GM12878 (cell line): ENCODE measurements around the gene CNPY2. TPM values are rescaled to one million over a fixed set of nuclear protein-coding genes. Genes with fewer than 3 reads are reported as not detected.

Source experiments
- ATAC-seq: fragments of 200-7000 bp; cut with Tn5 transposase; 3 replicates; pipeline ENCODE4 v1.9.1; 2020; ENCODE audit warnings: mild to moderate bottlenecking, moderate library complexity
- BruUV-seq: library from RNA; stranded (reverse); fragments of 400-500 nt; replicated peaks from 2 replicates; lab custom pipeline; 2021; lab: Mats Ljungman, UMichigan
- CTCF ChIA-PET: fragments of 300-600 bp; sonication (Branson Sonifier 250); formaldehyde crosslinking; extraction: SDS; loops from one replicate; lab custom pipeline; 2021; ENCODE audit warnings: inconsistent platforms; lab: Yijun Ruan, JAX
- POLR2A ChIA-PET: fragments of 350-600 bp; formaldehyde crosslinking; extraction: SDS; loops from one replicate; lab custom pipeline; 2021; ENCODE audit warnings: inconsistent platforms; lab: Charles Lee
- RAD21 ChIA-PET: fragments of 300-600 bp; sonication (Branson Sonifier 250); formaldehyde crosslinking; loops from one replicate; lab custom pipeline; 2023; ENCODE audit warnings: antibody characterized with exemption; ENCODE audit not compliant: unreplicated experiment; lab: Charles Lee
- SMC1A ChIA-PET: fragments of 300-600 bp; sonication (Branson Sonifier 250); formaldehyde crosslinking; loops from one replicate; lab custom pipeline; 2023; ENCODE audit not compliant: unreplicated experiment, uncharacterized antibody; lab: Charles Lee
- DNase-seq: peaks from one replicate; pipeline ENCODE4 v3.0.0-alpha.2; 2011; ENCODE audit warnings: low read depth, low spot score
- FAIRE-seq: peaks from 3 replicates; lab custom pipeline; 2011; peaks lifted over from hg19 to GRCh38; lab: Jason Lieb, UNC
- H2AFZ ChIP-seq: 2 replicates; pipeline ENCODE4 v1.6.0; 2011; ENCODE audit warnings: low read depth, low read length, control low read depth; ENCODE audit not compliant: control insufficient read depth
- H3K27ac ChIP-seq: 2 replicates; pipeline ENCODE4 v1.5.1; 2011; ENCODE audit warnings: control low read depth; ENCODE audit not compliant: control insufficient read depth, insufficient read depth
- H3K27me3 ChIP-seq, 2 experiments: replicated peaks in 1 of 2; 2 replicates each; pipeline versions ENCODE4 v1.6.0 to v1.6.1; 2011; ENCODE audit warnings: low read length in 1 of 2; ENCODE audit not compliant: control insufficient read depth in 2 of 2, insufficient read depth in 2 of 2
- H3K36me3 ChIP-seq, 2 experiments: 2 replicates each; pipeline ENCODE4 v1.5.1; 2011; ENCODE audit warnings: low read length in 1 of 2; ENCODE audit not compliant: control insufficient read depth in 2 of 2, insufficient read depth in 2 of 2
- H3K4me1 ChIP-seq: 2 replicates; pipeline ENCODE4 v1.6.1; 2011; ENCODE audit warnings: mild to moderate bottlenecking, low read length, moderate library complexity, mixed read lengths; ENCODE audit not compliant: control insufficient read depth, insufficient read depth
- H3K4me2 ChIP-seq: 2 replicates; pipeline ENCODE4 v1.6.0; 2011; ENCODE audit warnings: control low read depth; ENCODE audit not compliant: control insufficient read depth, insufficient read depth
- H3K4me3 ChIP-seq: fragments of 200-600 bp; sonication (generic); 2 replicates; pipeline ENCODE4 v1.5.1; 2016
- H3K79me2 ChIP-seq: 2 replicates; pipeline ENCODE4 v1.6.0; 2011; ENCODE audit warnings: low read length; ENCODE audit not compliant: control insufficient read depth, insufficient read depth
- H3K9ac ChIP-seq: 2 replicates; pipeline ENCODE4 v1.8.0; 2011; ENCODE audit warnings: low read length, control low read depth, mixed read lengths; ENCODE audit not compliant: control insufficient read depth, insufficient read depth
- H3K9me3 ChIP-seq: replicated peaks from 3 replicates; pipeline ENCODE4 v1.5.1; 2011; ENCODE audit warnings: mild to moderate bottlenecking, low read length; ENCODE audit not compliant: control insufficient read depth, insufficient read depth
- H4K20me1 ChIP-seq: 2 replicates; pipeline ENCODE4 v1.6.0; 2011; ENCODE audit not compliant: control insufficient read depth, insufficient read depth
- BCL11A ChIP-seq: IDR thresholded peaks from 2 replicates; pipeline ENCODE4 v1.6.1; 2011; ENCODE audit warnings: low read depth, low read length
- CEBPB ChIP-seq, 2 experiments: fragments of 150-350 bp in 1 of 2; IDR thresholded peaks; 2 replicates each; pipeline ENCODE4 v1.6.1; 2012 to 2014; ENCODE audit warnings: low read depth in 2 of 2, low read length in 2 of 2, borderline replicate concordance in 1 of 2, inconsistent platforms in 1 of 2
- CHD1 ChIP-seq: IDR thresholded peaks from 2 replicates; pipeline ENCODE4 v1.6.1; 2012; ENCODE audit warnings: low read depth, low read length, improper control_type of control experiment
- ESRRA ChIP-seq: IDR thresholded peaks from 2 replicates; pipeline ENCODE4 v1.6.1; 2012; ENCODE audit warnings: mild to moderate bottlenecking, low read length, improper control_type of control experiment
- HCFC1 ChIP-seq: fragments of 150-350 bp; IDR thresholded peaks from 2 replicates; pipeline ENCODE4 v1.6.1; 2014; ENCODE audit warnings: low read length
- NBN ChIP-seq: fragments of 450-650 bp; IDR thresholded peaks from 2 replicates; pipeline ENCODE4 v1.6.1; 2016
- NRF1 ChIP-seq: conservative IDR thresholded peaks from 2 replicates; pipeline ENCODE4 v1.6.1; 2011; ENCODE audit warnings: mild to moderate bottlenecking, low read depth, low read length, improper control_type of control experiment
- PAX5 ChIP-seq: IDR thresholded peaks from 2 replicates; pipeline ENCODE4 v1.6.1; 2011; ENCODE audit warnings: low read depth, low read length, borderline replicate concordance
- POLR2AphosphoS2 ChIP-seq: IDR thresholded peaks from 2 replicates; pipeline ENCODE4 v1.6.1; 2011; ENCODE audit warnings: low read depth, mild to moderate bottlenecking, low read length, improper control_type of control experiment, moderate library complexity
- PRDM15 ChIP-seq: fragments of 450-650 bp; formaldehyde crosslinking; IDR thresholded peaks from 2 replicates; pipeline ENCODE4 v1.4.0; 2020; ENCODE audit warnings: mild to moderate bottlenecking, moderate library complexity
- RAD21 ChIP-seq: IDR thresholded peaks from 2 replicates; pipeline ENCODE4 v1.6.1; 2011; ENCODE audit warnings: mild to moderate bottlenecking, low read depth, low read length, moderate library complexity; ENCODE audit not compliant: insufficient read depth
- RBBP5 ChIP-seq: fragments of 200-600 bp; sonication (generic); conservative IDR thresholded peaks from 2 replicates; pipeline ENCODE4 v1.6.1; 2016
- RUNX3 ChIP-seq: IDR thresholded peaks from 2 replicates; pipeline ENCODE4 v1.6.1; 2012; ENCODE audit warnings: low read length, inconsistent platforms
- SMC3 ChIP-seq: IDR thresholded peaks from 2 replicates; pipeline ENCODE4 v1.6.1; 2011; ENCODE audit warnings: low read length, improper control_type of control experiment, borderline replicate concordance
- ZZZ3 ChIP-seq: IDR thresholded peaks from 2 replicates; pipeline ENCODE4 v1.6.1; 2011; ENCODE audit warnings: low read depth; ENCODE audit not compliant: control insufficient read depth, insufficient read length
- WGBS: methylation state at CpG from one replicate; pipeline ENCODE4 v1.1.6; 2016; ENCODE audit warnings: low lambda C conversion rate; ENCODE audit not compliant: insufficient replicate concordance, insufficient coverage; ENCODE audit errors: missing lambda C conversion rate; 5-methylcytosine and 5-hydroxymethylcytosine counted together
- in situ Hi-C: fragments of 300-500 bp; cut with MboI; formaldehyde crosslinking; loops from 9 replicates; pipeline ENCODE4 v1.14.3; 2018; ENCODE audit warnings: mixed read lengths
- intact Hi-C: fragments of 100-400 bp; cut with micrococcal nuclease; formaldehyde crosslinking; loops from one replicate; pipeline ENCODE4 v1.14.2; 2022; ENCODE audit not compliant: unreplicated experiment
- polyA plus RNA-seq, 11 experiments: library from polyadenylated mRNA; depleted of rRNA in 4 of 11; unstranded in 6 of 11; stranded (reverse) in 5 of 11; fragments of >200 nt; fragmentation: Nextera tagmentation in 4 of 11; fragmentation: Illumina TruSeq in 1 of 11; extraction: Ambion mirVana in 4 of 11; extraction: Trizol in 1 of 11; gene quantifications; 1 replicate in 1 of 11; 2 replicates in 10 of 11; pipeline versions ENCODE4 v1.2.1 to v1.2.3, GENCODE V29; 2011 to 2016; ENCODE audit warnings: inconsistent platforms in 2 of 11, missing spikeins in 2 of 11, low read depth in 1 of 11
- total RNA-seq, 4 experiments: library from RNA; depleted of rRNA in 3 of 4; stranded (reverse); fragments of >200 nt in 3 of 4; fragmentation: Illumina TruSeq in 1 of 4; extraction: Trizol in 1 of 4; gene quantifications; 2 replicates each; pipeline versions ENCODE4 v1.2.1 to v1.2.3, GENCODE V29; 2013 to 2021
- TF ChIP-seq, protein P1 (sequence below): fragments of 450-650 bp; IDR thresholded peaks from 2 replicates; pipeline ENCODE4 v1.6.1; 2017; ENCODE audit warnings: antibody characterized with exemption, mild to moderate bottlenecking, moderate library complexity
- TF ChIP-seq, protein P2 (sequence below): IDR thresholded peaks from 2 replicates; pipeline ENCODE4 v1.6.1; 2012; ENCODE audit warnings: low read depth, low read length, improper control_type of control experiment

Gene CNPY2
- total and polyA plus RNA-seq, 10 of the 15 experiments (the other 5 are each of a cell fraction or from before 2014, with no cell fraction given), result 25.0 to 276 (median 87.8) TPM

- in situ Hi-C loops (no loop called here), intact Hi-C loops (no loop called here)
- ChIA-PET RAD21 (no interaction called here), SMC1A (interaction anchor here (1.0 to 2.3 kb wide), 5 partner anchors 9 to 123 kb away, joined by 3 to 12 read pairs (median 3); no protein-coding TSS in a partner anchor), POLR2A (interaction anchor here (0.6 to 11.4 kb wide), 3 partner anchors 10 to 567 kb away, joined by 4 to 140 read pairs (median 8); partner anchors contain the start of genes APOF and STAT2), CTCF (interaction anchor here (0.8 to 1.8 kb wide), 4 partner anchors 10 to 122 kb away, joined by 3 to 5 read pairs (median 4); partner anchors contain the start of gene STAT2)
- Histone ChIP-seq H3K27ac (no peak overlapping the region), H3K4me1 (peaks cover 18% of the 10 kb centered on the region), H2AFZ (no peak overlapping the region), H4K20me1 (no peaks in the 10 kb centered on the region), H3K4me2 (no peak overlapping the region), H3K4me3 (no peak overlapping the region), H3K36me3 (peaks cover 6 to 23% of the 10 kb centered on the region in 2 experiments; a peak in 3 of 4 replicates), H3K9ac (no peak overlapping the region), H3K27me3 (no peaks in the 10 kb centered on the region), H3K79me2 (no peaks in the 10 kb centered on the region), H3K9me3 (no peaks in the 10 kb centered on the region)
- FAIRE-seq (no peak), DNase-seq (no peak), ATAC-seq (no peak)
- TF ChIP-seq PRDM15 (CRISPR knock-in tag) (no peak), NBN (no peak), RAD21 (no peak), BCL11A (no peak), HCFC1 (no peak), ESRRA (no peak), POLR2AphosphoS2 (no peak), CHD1 (no peak), RUNX3 (no peak), ZZZ3 (no peak), NRF1 (no peak), SMC3 (no peak), PAX5 (no peak), RBBP5 (no peak), CEBPB (IDR thresholded peaks at IDR 0.05; ENCODE audit: borderline replicate concordance in 1 of 2, low read depth in 2 of 2, low read length in 2 of 2) (no peak)
- TF ChIP-seq, protein P1, sequence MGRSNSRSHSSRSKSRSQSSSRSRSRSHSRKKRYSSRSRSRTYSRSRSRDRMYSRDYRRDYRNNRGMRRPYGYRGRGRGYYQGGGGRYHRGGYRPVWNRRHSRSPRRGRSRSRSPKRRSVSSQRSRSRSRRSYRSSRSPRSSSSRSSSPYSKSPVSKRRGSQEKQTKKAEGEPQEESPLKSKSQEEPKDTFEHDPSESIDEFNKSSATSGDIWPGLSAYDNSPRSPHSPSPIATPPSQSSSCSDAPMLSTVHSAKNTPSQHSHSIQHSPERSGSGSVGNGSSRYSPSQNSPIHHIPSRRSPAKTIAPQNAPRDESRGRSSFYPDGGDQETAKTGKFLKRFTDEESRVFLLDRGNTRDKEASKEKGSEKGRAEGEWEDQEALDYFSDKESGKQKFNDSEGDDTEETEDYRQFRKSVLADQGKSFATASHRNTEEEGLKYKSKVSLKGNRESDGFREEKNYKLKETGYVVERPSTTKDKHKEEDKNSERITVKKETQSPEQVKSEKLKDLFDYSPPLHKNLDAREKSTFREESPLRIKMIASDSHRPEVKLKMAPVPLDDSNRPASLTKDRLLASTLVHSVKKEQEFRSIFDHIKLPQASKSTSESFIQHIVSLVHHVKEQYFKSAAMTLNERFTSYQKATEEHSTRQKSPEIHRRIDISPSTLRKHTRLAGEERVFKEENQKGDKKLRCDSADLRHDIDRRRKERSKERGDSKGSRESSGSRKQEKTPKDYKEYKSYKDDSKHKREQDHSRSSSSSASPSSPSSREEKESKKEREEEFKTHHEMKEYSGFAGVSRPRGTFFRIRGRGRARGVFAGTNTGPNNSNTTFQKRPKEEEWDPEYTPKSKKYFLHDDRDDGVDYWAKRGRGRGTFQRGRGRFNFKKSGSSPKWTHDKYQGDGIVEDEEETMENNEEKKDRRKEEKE, result no peak
- TF ChIP-seq, protein P2, sequence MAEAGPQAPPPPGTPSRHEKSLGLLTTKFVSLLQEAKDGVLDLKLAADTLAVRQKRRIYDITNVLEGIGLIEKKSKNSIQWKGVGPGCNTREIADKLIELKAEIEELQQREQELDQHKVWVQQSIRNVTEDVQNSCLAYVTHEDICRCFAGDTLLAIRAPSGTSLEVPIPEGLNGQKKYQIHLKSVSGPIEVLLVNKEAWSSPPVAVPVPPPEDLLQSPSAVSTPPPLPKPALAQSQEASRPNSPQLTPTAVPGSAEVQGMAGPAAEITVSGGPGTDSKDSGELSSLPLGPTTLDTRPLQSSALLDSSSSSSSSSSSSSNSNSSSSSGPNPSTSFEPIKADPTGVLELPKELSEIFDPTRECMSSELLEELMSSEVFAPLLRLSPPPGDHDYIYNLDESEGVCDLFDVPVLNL, result no peak
- 85% methylated on average over 1 of the region's 1 CpG for WGBS
- BruUV-seq, result no TSS peak
These were observed 25.8 kb upstream of the CNPY2 start for GRCh38 chr12:56341616-56342015.
